NCI-H2029 treated with DMSO at 0.1 percent for 48 hours (cell line): ENCODE data around the gene NADK2.

Experiments
- DNase-seq: peaks from one replicate; lab custom pipeline; 2025; lab: John Stamatoyannopoulos, UW

Gene NADK2

DNA sequence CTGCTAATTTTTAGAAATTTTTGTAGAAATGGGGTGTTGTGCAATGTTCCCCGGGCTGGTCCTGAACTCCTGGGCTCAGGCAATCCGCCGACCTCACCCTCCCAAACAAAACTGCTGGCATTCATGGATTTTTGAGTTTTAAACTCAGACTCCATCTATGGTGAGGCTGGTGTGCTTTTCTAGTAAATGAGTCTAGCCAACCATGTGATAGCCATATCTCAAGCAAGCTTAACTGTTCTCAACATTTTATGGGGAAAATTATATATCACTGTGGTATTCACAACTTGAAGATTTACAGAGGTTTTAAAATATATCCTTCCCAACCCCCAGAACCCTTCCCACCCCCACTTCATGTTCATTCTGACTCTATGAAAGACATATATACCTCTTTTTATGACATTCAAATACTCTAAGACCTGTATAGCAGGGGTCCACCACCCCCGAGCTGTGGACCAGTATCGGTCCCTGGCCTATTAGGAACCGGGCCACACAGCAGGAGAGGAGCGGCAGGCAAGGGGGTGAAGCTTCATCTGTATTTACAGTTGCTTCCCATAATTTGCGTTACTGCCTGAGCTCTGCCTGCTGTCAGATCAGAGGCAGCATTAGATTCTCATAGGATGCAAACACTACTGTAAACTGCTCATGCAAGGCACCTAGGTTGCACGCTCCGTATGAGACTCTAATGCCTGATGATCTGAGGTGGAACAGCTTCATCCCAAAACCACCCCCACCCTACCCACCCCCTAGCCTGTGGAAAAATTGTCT lies 4.5 kb upstream of the NADK2 start:
- DNase-seq, result no peak

DNA sequence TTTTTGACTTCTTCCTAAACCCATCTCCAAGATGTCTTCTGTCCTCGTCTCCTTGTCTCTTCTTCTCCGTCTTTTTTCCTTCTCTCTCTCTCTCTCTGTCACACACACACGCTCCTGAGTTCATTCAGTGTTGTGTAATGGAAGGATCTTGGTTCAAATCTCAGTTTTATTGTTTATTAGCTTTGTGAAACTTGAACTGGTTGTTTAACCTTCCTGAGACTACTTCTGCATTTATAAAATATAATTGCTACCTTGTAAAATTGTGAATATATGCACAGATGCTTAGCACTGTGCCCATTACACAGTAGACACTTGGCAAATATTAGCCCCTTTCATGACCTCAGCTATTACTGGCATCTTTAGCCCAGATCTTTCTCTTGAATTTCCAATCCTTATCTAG lies 2.4 kb upstream of the NADK2 start:
- no peak for DNase-seq

DNA sequence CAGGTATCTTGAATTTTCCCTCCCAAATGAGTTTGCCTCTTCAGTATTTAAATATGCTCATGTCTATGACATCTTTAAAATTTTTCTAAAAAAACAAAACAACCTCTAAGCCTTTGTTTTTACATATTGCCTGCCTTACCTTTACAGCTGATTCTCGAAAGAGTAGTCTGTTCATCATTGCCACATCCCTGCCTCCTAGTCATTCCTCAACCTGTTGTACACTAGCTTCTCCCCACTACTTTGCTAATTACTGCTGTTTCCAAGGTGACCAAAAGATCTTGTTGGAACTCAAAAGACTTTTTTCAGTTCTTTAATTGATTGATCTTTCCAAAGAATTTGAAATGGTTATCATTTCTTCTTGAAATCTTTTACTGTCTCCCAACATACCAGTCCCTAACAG lies 1.9 kb upstream of the NADK2 start:
- no peak for DNase-seq

DNA sequence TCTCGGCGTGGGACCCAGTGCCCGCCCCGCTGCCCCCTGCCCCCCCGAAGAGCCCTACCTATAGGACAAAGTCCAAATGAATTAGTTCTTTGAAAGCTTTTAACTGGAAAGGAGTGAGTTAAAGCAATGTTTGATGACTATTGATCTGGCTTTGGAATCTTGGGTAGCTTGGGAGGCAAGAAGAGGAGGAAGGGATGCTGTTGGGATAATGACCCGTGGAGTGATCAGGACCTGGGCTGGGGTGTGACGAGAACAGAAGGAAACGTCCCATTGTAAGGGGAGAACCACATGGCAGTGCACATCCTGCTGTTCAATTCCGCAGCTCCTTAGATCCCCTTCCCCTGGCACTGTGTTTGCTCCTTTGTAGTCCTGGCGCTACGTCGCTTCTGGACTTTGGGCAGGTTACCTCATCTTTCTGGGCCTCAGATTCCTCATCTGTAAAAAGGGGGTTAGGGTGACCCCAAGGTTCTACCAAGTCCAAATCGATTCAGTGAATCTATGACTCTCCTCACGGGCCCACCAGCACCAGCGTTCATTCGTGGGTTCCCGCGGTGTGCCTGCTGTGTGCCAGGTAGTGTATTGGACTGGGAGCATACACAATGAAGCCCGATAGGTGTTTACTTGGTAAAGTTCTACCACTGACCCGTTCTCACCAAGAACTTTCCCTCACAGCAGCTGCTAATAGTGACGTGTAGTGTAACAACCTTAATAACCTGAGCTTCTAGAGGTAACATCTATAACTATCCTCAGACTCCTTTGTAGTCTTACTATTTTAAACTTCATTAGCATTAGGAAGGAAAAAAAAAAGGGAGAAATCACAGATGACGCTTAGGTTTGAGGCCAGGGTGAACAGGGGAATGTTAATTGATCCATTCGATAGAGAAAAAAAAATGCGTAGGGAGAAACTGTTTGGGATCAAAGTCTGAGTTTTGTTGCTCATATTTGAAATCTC lies 1.1 kb upstream of the NADK2 start:
- DNase-seq, result no peak

DNA sequence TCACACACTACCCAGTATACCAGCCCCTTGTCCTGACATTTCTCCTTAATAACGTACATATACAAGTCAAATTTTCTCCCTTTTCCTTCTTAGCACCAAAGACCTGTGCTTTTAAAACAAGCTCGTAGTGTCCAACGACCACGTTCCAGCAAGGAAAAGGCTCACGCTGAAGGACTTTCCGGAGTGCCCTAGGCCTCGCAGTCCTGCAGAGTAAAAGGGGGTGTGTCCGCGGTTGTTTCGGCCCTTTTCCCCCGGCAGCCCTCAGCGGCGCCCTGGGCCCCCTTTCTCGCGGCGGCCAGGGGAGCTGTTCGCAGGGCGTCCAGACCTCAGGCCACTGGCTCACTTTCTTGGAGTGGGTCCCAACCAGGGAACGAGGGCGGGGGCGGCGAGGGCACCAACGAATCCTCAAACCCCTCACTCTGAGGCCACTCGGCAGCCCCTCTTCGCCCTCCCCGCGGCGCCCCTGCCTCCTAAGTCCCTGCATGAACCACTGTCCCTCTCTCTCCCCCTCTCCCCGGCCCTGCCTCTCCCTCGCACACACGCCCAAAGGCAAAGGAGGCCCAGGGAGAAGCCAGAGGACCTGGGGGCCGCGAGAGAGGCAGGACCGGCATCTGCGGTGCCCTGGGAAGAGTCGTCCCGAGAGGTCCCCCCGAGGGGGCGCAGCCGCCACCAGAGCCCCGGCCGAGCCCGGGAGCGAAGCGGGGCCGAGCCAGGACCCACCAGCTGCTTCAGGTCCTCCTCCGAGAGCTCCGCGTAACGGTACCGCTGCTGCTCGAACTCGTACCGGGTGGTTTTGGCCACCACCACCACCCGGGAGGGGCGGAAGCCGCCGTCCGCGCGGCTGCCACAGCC lies 720 bp downstream of the NADK2 start:
- DNase-seq, result peak; percentile 8

DNA sequence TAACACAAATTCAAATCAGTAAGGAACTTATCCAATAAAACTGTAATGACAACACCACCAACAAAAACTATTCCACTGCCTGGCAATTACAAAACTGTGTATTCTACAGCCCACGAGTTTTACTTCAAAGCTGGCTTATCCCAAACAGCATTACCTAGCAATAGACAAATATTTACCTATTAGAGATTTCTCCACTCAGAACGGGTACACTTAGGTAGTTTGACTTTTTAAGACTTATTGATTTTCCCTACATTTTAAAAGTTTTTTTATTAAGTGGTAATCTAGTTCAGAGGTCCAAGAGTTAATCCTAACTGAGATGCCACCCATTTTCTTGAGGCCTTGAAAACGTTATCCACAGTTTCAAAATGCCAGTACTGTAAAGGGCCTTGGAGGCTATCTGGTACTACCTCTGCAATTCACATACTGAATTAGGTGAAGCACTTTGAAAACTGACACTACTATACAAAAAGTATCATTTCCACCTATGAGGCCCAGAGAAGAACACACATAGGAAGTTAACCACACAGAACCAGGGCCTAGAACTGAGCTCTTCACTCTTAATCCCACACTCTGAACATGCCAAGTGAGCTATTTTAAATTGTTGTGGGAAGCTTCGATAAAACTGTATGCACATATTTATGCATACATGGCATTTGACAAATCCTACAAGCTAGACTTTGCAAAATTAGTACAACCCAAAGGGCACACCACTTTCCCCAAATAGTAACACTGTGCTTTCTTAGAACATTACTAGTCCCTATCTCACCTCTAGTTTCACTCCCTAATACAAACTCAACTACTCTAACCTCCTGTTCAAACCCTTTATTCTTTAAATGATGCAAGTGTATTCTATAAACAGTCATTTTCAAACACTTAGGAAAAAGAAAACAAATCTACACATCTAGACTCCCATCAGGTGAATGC lies 2.1 kb downstream of the NADK2 start:
- peak; percentile 35 for DNase-seq

DNA sequence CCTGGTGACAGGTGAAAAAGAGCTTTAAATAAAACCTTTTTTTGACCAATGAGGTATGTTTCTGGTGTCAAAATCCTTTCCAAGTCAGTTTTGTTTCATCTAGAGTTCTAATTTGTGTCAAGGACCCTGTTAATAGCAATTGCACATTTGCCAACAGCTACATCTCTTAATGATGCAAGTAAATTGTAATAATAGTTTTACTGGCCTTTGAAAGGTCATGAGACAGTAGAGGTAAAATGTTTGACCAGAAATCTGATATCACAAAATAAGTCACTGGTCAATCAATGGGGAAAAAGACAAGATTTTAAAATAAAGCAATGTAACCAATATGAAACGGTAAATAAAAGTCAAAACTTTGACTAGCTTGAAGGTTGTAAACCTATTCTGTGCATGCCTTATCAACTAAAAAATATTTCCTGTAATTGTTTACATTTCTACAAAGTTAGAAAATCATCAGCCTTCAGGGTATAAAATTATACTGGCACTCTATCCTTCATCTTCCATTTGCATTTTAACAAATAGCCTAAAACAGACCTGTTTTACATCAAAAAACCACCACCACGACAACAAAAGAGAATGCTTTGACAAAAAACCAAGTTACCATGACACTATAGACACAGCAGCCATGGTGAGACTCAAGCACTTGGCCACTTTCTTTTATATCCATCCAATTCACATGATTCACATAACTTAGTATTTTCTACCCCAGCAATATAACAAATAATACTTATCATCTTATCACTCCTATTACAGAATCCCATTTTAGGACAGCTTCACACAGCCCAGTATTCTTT lies 3.0 kb downstream of the NADK2 start:
- no peak for DNase-seq

DNA sequence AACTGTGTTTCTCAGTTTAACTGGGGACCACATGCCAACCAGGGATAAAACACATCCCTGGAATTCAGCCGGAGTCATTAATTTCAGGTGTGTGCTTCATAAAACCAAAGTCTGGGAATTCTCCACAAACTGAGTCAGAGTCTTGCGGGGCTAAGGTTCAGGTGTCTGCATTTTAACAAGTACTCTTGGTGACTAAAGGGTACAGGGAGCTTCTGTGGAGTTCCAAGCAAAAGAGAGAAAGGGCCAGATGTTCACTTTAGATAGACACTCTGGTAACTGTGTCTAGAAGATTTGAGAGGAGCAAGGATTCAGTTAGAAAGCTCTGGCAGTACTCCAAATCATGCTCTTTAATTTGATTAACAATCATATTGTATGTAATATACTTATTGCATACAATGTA lies 4.0 kb downstream of the NADK2 start:
- DNase-seq, result no peak

DNA sequence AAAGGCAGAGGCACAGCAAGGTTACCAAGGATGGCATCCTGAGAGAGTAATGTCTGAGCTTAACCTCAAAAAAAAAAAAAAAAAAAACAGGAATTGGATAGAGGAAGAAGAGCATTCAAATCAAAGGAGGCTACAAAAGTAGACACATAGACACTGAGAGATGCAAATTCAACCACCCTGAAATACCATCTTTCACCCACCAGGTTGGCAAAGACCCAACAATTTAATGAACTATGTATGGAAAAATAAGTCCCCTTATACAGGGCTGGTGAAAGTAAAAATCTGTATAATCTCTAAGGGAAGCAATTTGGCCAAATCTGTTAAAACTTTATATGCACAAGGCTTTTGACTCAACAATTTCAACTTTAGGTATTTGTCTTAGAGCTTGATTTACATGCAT lies 4.9 kb downstream of the NADK2 start:
- no peak for DNase-seq

DNA sequence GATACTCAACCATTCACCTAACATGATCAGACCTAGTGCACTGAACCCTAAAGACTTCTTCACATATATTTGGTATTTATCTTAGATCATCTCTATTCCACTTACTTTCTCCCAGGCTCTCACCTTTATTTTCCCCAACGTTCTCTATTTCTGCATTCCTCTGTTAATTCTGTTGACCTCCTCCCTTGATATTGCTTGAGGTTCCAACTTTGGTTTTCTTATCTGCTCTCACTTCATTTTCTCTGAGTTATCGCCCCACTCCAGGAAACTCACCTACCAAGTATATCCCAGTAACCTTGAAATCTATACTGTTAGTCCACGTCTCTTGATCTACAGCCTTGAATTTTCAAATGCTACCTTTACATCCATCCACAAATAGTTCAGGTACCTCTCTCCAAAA lies 9.2 kb downstream of the NADK2 start:
- DNase-seq, result no peak

DNA sequence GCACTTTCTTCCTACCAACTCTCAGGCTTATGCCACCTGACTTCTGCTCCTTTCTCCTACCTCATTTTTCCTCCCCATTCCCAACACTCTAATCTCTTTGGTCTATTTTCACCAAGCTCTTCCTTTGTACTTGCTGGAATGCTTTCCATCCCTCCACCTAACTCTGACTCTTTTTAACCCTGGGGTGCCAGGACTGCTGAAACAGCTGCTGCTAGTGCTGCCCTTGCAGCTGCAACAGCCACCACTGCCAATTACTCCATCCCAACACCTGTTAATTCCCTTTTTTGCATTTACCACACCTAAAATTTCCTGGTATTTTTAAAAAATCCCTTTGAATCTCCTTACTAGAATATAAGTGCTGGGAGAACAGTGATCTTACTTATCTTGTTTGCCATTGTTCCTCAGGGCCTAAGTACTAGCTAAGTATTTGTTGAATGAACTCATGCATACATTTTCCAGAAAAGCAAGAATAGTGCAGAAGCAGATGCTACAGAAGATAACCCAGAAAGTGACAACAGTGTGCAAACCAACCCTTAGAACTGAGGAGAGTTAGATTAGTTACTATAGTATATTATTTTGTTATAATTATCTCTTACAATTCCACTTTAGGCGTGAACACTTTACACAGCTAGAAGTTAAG lies 11.5 kb downstream of the NADK2 start:
- DNase-seq, result no peak

DNA sequence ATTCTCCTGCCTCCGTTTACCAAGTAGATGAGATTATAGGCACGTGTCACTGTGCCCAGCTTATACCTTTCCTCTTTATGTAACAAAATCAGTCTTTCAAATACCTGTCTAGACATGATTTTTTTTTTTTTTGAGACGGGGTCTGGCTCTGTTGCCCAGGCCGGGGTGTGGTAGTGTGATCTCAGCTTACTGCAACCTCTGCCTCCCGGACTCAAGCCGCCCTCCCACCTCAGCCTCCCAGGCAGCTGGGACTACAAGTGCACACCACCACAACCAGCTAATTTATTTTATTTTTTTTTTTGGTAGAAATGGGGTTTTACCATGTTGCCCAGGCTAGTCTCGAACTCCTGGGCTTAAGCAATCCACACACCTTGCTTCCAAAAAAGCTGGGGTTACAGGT lies 13.2 kb downstream of the NADK2 start:
- DNase-seq, result no peak

DNA sequence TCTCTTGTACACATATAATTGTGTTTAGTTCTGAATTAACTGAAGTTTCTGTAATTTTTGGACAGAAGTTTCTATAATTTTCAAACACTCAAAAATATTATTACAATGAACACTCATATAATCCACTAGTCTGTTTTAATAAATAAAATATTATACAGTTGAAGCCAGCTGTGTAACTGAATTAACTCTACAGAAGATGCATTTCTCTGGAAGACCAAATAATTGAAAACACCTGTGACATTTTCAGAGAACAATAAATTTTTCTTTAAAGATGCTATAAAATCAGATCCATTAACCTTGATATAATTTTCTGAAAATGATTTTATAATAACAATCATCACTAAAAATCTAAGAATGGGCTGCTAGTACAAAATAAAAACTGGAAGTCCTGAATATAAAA lies 14.7 kb downstream of the NADK2 start:
- no peak for DNase-seq

DNA sequence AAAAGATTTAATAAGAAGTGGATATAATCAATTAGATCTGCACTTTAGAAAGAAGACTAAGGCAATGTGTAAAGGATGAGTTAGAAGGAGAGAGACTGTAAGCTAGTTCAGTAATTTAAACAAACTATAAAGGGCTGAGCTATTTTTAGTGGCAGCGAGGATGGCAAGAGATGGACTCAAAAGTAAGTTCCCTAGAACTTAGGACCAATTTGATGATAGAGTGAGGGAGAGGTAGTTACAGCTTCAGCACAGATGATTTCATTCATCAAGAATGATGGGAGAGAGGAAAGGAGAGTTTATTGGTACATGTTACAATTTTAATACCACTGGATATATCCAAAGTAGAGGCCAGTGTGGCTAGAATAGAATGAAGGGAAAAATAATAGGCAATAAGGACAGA lies 19.1 kb downstream of the NADK2 start:
- DNase-seq, result no peak

DNA sequence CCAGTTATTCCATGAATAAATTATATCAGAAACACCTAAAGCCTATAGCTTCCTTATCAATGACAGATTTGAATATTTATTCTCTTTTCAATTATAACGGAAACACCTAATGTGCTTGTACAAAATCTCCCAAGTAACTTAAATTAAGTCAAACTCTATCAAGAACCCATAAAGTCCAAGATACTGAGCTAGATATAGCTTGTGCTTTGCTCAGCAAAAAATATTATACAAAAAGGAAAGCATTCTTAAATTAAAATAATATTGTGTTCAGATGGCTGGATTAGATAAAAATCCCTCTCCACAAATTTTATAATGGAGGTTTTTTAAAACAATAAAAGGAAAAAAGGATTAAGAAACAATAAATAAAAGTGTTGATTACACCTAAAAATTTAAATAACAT lies 23.7 kb downstream of the NADK2 start:
- no peak for DNase-seq

DNA sequence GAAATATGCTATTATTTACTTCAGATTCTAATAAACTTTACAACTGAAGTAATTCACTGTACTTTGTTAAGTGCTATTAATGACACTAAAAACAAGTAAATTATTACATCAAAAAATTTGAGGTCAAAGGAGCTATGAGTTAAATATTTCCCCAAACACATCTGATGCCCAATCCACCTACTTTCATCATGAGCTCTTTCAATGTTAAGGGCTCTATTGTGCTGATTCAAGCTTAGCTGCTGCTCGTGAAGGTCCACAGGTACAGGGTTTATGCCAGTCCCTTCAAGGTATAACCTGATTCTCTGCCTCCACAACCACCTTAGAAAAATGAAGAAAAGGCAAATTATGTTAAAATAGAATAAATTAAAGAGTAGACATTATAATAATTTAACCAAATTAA lies 24.2 kb downstream of the NADK2 start:
- DNase-seq, result no peak

DNA sequence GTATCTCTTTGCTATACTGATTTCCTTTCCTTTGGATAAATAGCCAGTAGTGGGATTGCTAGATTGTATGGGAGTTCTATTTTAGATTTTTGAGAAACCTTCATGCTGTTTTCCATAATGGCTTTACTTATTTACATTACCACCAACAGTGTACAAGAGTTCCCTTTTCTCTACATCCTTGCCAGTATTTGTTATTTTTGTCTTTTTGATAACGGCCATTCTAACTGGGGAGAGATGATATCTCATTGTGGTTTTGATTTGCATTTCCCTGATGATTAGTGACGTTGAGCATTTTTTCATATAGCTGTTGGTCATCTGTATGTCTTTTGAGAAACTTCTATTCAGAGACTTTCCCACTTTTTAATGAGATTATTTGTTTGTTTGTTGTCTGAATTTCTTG lies 25.8 kb downstream of the NADK2 start:
- DNase-seq, result no peak

DNA sequence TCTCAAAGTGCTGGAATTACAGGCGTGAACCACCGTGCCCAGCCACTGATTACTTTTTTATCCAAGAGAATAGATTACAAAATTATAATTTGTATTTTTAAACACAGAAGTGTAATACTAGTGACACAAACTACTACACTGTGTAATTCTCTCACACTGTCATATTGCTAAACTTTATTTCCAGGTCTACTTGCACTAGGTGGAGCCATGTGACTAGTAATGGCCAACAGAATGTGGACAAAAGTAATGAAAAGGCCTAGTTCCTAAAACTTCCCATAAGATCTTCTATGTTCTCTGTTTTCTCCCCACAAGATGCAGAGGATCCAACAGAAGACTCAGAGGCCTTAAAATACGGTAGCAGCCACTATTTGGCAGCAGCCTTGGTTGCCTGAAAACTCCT lies 27.3 kb downstream of the NADK2 start:
- DNase-seq, result no peak

DNA sequence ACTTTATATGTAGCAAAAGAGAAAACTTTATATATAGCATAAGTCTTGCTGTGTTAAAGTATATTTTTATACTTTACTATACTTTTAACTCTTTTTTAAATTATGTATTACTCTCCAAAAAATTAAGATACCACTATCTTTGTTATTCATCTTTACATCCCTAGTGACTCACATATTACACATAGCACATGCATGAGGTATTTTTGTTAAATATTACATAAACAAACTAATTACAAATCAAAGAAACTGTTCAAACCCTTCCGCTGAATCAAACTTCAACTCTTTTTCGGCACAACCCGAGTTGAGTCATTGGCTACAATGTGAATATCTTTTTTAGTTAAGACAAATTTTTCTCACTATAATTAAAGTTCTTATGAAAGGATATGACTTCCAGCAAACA lies 32.1 kb downstream of the NADK2 start:
- DNase-seq, result no peak

DNA sequence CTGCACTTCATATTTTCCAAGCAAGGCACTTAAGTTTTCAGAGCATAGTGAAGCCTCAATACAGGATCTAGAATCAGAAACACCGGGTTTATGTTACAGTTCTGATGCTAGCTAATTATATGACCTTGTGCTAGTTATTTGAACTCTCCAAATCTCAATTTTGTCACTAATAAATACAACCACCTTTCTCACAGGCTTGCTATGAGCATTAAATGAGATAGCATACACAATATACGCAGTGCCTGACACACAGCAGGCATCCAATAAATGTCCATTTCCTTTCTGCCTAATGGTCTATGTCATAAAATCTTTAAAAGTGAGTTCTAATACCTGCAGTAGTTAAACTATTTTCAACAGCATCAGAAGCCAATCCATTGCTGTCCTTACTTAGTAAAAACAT lies 32.9 kb downstream of the NADK2 start:
- no peak for DNase-seq
